ENCODE results near the gene XPO4. TPM values are rescaled to one million over a fixed set of nuclear protein-coding genes. Genes with fewer than 3 reads are reported as not detected.

XPO4 gene
- total and polyA plus RNA-seq, 2 of the 8 experiments (the other 6 are each of a cell fraction or from before 2014, with no cell fraction given), result 11.9 to 33.3 TPM

- TF ChIP-seq CHD7 (IDR thresholded peaks at IDR 0.05; ENCODE audit: insufficient replicate concordance, low read length) (no peak), CTBP2 (IDR thresholded peaks at IDR 0.05; ENCODE audit: borderline replicate concordance, insufficient read depth, insufficient read length, low read length) (no peak), TAF1 (IDR thresholded peaks at IDR 0.05; ENCODE audit: low read depth, low read length) (no peak), SRF (IDR thresholded peaks at IDR 0.05; ENCODE audit: low read depth, low read length) (no peak), NRF1 (IDR thresholded peaks at IDR 0.05; ENCODE audit: low read depth, low read length) (no peak), TBP (IDR thresholded peaks at IDR 0.05; ENCODE audit: low read depth, low read length) (no peak), SP4 (IDR thresholded peaks at IDR 0.05; ENCODE audit: low read length) (no peak), BACH1 (IDR thresholded peaks at IDR 0.05; ENCODE audit: low read length) (no peak), E2F6 (IDR thresholded peaks at IDR 0.05) (no peak), EGR1 (IDR thresholded peaks at IDR 0.05; ENCODE audit: borderline replicate concordance, low read depth, low read length) (no peak)
These were observed 50.6 kb downstream of the XPO4 start (continued) for GRCh38 chr13:20851844-20852402.
